ENCODE data around the gene FBXL19. TPM values are rescaled to one million over a fixed set of nuclear protein-coding genes. Genes with fewer than 3 reads are reported as not detected.

FBXL19 gene
- total and polyA plus RNA-seq, 2 of the 13 experiments (the other 11 are each of a cell fraction or from before 2014, with no cell fraction given) = 6.0 to 13.7 TPM

GRCh38 chr16:30902029-30902972 is 21.1 kb upstream of the FBXL19 start (continued):
- TF ChIP-seq RBAK (CRISPR knock-in tag; IDR thresholded peaks at IDR 0.05) (no peak), ADNP (CRISPR knock-in tag; IDR thresholded peaks at IDR 0.05) (no peak), THAP9 (CRISPR knock-in tag; IDR thresholded peaks at IDR 0.05; ENCODE audit: borderline replicate concordance) (no peak), NFAT5 (CRISPR knock-in tag; IDR thresholded peaks at IDR 0.05) (peak; percentile 36; the same call in 1 of the 2 replicates), ESRRA (CRISPR knock-in tag; IDR thresholded peaks at IDR 0.05; ENCODE audit: low read depth) (no peak; the same call in 1 of the 2 replicates), GLI4 (CRISPR knock-in tag; IDR thresholded peaks at IDR 0.05; ENCODE audit: borderline replicate concordance) (no peak), DDIT3 (CRISPR knock-in tag; IDR thresholded peaks at IDR 0.05) (no peak), FOSL2 (CRISPR knock-in tag; IDR thresholded peaks at IDR 0.05) (no peak), ZNF24 (IDR thresholded peaks at IDR 0.05) (no peak), ZNF281 (CRISPR knock-in tag; IDR thresholded peaks at IDR 0.05; ENCODE audit: borderline replicate concordance) (no peak), ZBTB8A (CRISPR knock-in tag; IDR thresholded peaks at IDR 0.05; ENCODE audit: borderline replicate concordance, low read depth) (no peak), ZNF780A (CRISPR knock-in tag; IDR thresholded peaks at IDR 0.05) (no peak), TGIF2 (CRISPR knock-in tag; IDR thresholded peaks at IDR 0.05) (peak; percentile 61; the same call in 1 of the 2 replicates), ZNF891 (CRISPR knock-in tag; IDR thresholded peaks at IDR 0.05) (no peak), SRY (CRISPR knock-in tag; IDR thresholded peaks at IDR 0.05) (0 out of 2 replicates have a peak, but pooled peaks have one; percentile 20), FOXJ3 (CRISPR knock-in tag; IDR thresholded peaks at IDR 0.05; ENCODE audit: borderline replicate concordance) (no peak), NRL (CRISPR knock-in tag; IDR thresholded peaks at IDR 0.05; ENCODE audit: borderline replicate concordance) (peak; percentile 86)

All from HepG2 (cell line).